ENCODE results near the gene RMC1.
A peak's percentile ranks its signal among the peaks of the same experiment; 100 is the strongest.
"Not testable (repeated sequence)": the region's sequence is repeated elsewhere in the genome, so short reads cannot be mapped to it uniquely, and the experiment has no call there.

RMC1 gene

DNA sequence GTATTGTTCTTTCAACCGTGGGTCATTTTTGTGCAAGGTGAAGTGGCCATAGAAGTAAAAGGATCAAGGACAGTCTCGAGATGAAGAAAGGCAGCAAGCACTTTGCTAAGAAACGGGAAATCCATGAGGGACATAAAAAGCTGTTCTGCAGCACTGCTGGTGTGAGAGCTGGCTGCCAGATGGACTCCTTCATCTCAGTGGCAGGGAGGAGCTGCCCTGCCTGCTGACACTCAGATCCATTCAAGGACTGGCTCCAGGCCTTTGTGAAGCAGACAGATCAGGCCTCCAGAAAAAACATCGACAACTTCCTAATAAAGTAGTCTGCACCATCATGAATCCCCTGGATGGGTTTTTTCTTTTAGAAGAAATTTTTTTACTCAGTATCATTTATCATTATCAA lies 29.5 kb downstream of the RMC1 start:
- DNase-seq: no peak

- DNase-seq: no peak
These were observed 31.0 kb downstream of the RMC1 start for GRCh38 chr18:23534276-23534675.

- no peak for DNase-seq
These were observed 32.9 kb downstream of the RMC1 start for GRCh38 chr18:23536204-23536603.

- no peak for DNase-seq
These were observed 34.0 kb downstream of the RMC1 start for GRCh38 chr18:23537274-23537673.

GRCh38 chr18:23538001-23538400 lies 34.7 kb downstream of the RMC1 start:
- DNase-seq: no peak

GRCh38 chr18:23538870-23539269 lies 35.6 kb downstream of the RMC1 start:
- DNase-seq: peak; percentile 17

DNA sequence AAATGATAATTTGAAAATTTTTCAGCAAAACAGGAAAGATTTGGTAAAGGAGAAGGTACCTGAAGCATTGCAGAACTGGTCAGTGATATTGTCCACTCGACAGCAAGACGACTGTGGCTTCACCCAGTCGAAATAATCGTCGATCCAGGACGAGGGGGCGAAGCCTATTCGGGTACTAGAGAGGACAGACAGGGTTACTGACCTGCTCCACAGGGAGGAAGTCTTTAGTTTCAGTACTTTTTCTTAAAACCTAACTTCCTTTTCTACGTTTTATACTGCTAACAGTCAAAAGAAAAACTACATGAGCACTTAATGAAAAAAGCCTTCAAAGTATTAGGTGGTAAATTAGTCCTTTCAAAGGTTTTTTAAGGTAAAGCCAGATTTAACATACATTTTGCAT lies 36.0 kb downstream of the RMC1 start:
- DNase-seq: no peak

DNA sequence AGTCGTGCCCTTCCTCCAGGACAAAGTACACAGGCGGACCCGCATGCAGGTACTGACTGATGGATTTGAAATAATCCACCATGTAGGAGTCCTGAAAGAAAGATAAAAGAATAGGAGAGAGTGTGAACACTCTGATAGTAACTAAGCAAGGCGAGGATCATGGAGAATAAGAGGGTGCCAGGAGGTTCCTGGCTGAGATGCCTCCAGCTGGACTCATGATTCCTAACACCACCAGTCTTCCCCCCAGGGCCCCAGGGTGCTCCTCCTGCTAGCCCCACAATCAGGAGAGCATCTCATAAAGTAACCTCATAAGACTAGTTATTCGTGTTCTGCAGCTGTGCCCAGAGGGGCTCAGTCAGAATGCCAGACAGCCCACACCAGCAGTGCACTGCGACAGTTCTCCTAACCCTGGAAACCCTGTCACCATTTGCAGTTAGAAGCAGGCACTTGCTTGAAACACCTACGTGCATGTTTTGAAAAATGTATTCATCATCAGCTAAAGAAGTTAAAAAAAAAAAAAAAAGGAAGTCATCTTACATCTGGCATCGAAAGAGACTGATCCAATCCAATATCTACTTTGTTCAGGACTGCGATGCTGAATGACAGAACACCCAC lies 36.7 kb downstream of the RMC1 start:
- DNase-seq: no peak

GRCh38 chr18:23540867-23541266 lies 37.6 kb downstream of the RMC1 start:
- DNase-seq: peak; percentile 7

DNA sequence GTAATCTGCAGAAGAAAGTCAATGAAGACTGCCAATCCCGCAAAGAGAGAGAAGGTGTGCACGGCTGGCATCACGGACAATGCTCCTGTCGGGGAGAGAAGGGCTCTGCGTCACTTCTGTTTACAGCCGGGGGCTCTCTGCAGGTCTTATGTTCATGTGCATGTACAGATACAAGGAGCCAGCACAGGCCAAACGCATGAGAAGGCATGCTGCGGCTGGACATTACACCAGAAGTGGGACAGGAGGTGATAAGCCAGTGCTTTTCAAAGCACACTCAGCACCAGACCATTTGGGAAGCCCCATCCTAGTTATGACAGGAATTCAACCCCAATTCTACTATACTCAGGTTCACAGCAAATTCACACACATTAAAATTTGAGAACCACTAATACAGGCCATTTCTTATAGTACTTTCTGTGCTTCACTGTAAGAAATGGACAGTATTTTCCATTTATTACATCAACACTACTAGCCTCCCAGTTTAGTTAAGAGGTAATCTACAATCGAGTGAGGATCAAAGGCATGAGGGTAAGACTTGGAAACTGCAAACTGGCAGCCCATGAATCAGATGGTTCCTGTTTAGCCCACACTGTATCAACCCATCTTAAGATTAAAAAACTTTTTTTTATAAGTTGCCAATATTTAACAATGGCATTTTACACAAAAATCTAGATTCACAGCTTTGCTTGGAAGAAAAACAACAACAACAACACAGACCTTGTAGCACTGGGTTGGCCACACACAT lies 38.2 kb downstream of the RMC1 start:
- DNase-seq: no peak

DNA sequence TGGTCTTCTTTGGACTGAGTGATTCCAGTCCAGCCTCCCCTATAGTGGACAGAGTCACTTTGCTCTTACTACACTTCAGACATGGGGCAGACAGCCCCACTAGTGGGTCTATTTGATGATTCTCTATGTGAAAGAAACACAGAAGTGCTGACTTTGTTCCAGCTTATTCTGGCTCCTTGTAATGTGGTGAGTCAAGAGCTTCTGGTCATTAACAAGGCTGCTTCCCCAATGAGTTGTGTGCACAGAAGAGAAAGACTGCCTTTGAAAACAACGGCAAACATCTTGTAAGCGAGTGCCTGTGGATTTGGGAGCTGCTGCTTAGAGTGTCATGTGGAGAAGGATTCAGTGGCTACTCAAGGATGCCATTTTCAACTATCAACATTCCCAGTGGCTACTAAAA lies 39.1 kb downstream of the RMC1 start:
- DNase-seq: no peak

- no peak for DNase-seq
These were observed 42.0 kb downstream of the RMC1 start for GRCh38 chr18:23545247-23545789.

GRCh38 chr18:23547306-23547705 lies 44.0 kb downstream of the RMC1 start:
- DNase-seq: no peak

DNA sequence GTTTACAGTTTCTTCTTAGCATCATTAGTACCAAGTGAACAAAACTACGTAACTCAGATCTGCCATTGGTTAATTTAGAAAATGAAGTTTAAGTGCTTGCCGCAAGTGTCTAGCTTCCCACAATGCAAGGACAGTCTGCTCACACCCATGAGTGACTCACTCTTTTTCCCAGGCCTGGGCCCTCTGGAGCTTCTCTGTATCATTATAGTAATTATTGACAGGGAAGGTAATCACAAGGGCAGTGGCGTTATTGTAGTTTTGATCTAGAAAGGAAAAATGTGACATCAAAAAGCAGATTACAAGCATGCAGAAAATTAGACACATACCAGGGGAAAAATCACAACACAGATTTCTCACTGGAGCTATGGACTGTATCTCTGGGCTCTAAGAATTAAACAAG lies 44.5 kb downstream of the RMC1 start:
- peak; percentile 24 for DNase-seq

DNA sequence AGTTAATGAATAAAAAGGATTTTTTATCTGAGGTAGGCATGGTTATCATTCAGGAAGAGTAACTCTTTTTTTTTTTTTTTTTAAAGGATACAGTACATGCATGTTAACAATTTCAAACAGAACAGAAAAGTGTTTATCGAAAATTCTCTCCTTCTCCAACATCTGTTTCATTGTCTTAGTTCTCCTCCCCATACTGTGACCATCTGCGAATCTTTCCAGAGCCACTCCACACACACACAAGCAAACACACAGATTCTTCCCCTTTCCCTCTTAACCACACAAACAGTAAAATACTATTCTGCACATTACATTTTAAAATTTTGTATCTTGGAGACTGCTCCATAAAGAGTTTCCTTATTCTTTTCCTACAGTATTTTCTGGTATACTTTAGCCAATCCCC lies 45.0 kb downstream of the RMC1 start:
- no peak for DNase-seq

- DNase-seq: no peak
These were observed 45.4 kb downstream of the RMC1 start for GRCh38 chr18:23548719-23549118.

- no peak for DNase-seq
These were observed 47.6 kb downstream of the RMC1 start for GRCh38 chr18:23550898-23551297.

DNA sequence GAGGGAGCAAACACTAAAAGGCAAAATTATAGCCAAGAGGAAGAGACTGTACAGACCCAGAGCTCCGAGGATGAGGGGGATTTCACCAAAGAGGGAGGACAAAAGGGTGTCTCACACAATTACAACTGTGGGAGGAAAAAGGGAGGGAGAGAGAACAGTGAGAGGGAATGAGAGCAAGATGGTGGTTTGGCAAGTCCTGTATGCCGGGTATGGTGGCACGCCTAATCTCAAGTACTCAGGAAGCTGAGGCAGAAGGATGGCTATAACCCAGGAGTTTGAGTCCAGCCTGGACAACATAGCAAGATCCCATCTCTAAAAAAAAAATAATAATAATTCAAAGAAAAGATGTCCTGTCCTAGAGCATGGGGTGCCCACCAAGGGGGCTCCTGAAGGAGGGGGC lies 48.7 kb downstream of the RMC1 start:
- no peak for DNase-seq

GRCh38 chr18:23552505-23552904 lies 49.2 kb downstream of the RMC1 start:
- no peak for DNase-seq

- no peak for DNase-seq
These were observed 50.6 kb downstream of the RMC1 start for GRCh38 chr18:23553887-23554286.

- no peak for DNase-seq
These were observed 53.0 kb downstream of the RMC1 start for GRCh38 chr18:23556145-23556780.

GRCh38 chr18:23557511-23557910 lies 54.2 kb downstream of the RMC1 start:
- not testable (repeated sequence) for DNase-seq

- DNase-seq: no peak
These were observed 56.9 kb downstream of the RMC1 start for GRCh38 chr18:23560186-23560585.

Data from fibroblast of skin of scalp (primary cell).